Endodermal cell (in vitro differentiated cells): ENCODE data around the gene TLR7. TPM values are rescaled to one million over a fixed set of nuclear protein-coding genes. Genes with fewer than 3 reads are reported as not detected.

Experiments
- DNase-seq: peaks from one replicate; pipeline ENCODE4 v3.0.0-alpha.2; 2017
- H3K27ac ChIP-seq: 2 replicates; pipeline ENCODE4 v1.5.1; 2013; ENCODE audit warnings: mild to moderate bottlenecking, low read depth, low read length, moderate library complexity
- H3K27me3 ChIP-seq: 2 replicates; pipeline ENCODE4 v1.6.1; 2013; ENCODE audit warnings: mild to moderate bottlenecking, low read length, moderate library complexity; ENCODE audit not compliant: insufficient read depth, control insufficient read depth, poor library complexity, severe bottlenecking
- H3K36me3 ChIP-seq: 2 replicates; pipeline ENCODE4 v1.7.0; 2013; ENCODE audit warnings: mild to moderate bottlenecking, low read length, moderate library complexity; ENCODE audit not compliant: control insufficient read depth, insufficient read depth
- H3K4me1 ChIP-seq: one replicate; pipeline ENCODE4 v1.7.0; 2013; ENCODE audit warnings: low read length; ENCODE audit not compliant: control insufficient read depth, insufficient read depth
- H3K4me3 ChIP-seq: 2 replicates; pipeline ENCODE4 v1.5.1; 2013; ENCODE audit warnings: mild to moderate bottlenecking, low read length, moderate library complexity
- H3K9ac ChIP-seq: 2 replicates; pipeline ENCODE4 v1.6.1; 2013; ENCODE audit warnings: mild to moderate bottlenecking, low read length, moderate library complexity; ENCODE audit not compliant: poor library complexity, severe bottlenecking; ENCODE audit errors: extremely low read depth
- H3K9me3 ChIP-seq: 2 replicates; pipeline ENCODE4 v1.6.1; 2013; ENCODE audit warnings: mild to moderate bottlenecking, low read length, moderate library complexity; ENCODE audit not compliant: control insufficient read depth
- H3K27ac Mint-ChIP-seq: 2 replicates; pipeline ENCODE4 v1.8.0; 2020; ENCODE audit warnings: mixed read lengths
- H3K27me3 Mint-ChIP-seq: 2 replicates; pipeline ENCODE4 v1.8.0; 2021; ENCODE audit warnings: mild to moderate bottlenecking, mixed read lengths; ENCODE audit not compliant: insufficient read depth
- H3K36me3 Mint-ChIP-seq: 2 replicates; pipeline ENCODE4 v1.8.0; 2020; ENCODE audit warnings: low read depth, mixed read lengths
- H3K4me1 Mint-ChIP-seq: 2 replicates; pipeline ENCODE4 v1.8.0; 2020; ENCODE audit warnings: mixed read lengths
- H3K4me3 Mint-ChIP-seq: 2 replicates; pipeline ENCODE4 v1.8.0; 2020; ENCODE audit warnings: mild to moderate bottlenecking, moderate library complexity, mixed read lengths
- H3K9me3 Mint-ChIP-seq: 2 replicates; pipeline ENCODE4 v1.8.0; 2020; ENCODE audit warnings: mild to moderate bottlenecking, mixed read lengths
- CTCF ChIP-seq: fragments of 200-600 bp; sonication (generic); conservative IDR thresholded peaks from 2 replicates; pipeline ENCODE4 v1.5.0; 2021; ENCODE audit warnings: antibody characterized with exemption, mild to moderate bottlenecking
- WGBS, 2 experiments: methylation state at CpG; one replicate each; pipeline versions ENCODE4 v1.1.5 to v1.1.7; 2013; ENCODE audit warnings: missing lambda C conversion rate in 2 of 2, mixed read lengths in 1 of 2; ENCODE audit not compliant: insufficient coverage in 1 of 2, insufficient read length in 1 of 2; 5-methylcytosine and 5-hydroxymethylcytosine counted together
- total RNA-seq, 2 donors: library from RNA; stranded (reverse); fragmentation: NEBNext Ultra II Directional in 1 of 2; extraction: Animal tissue kit (Norgen Biotek cat#: 25700) in 1 of 2; gene quantifications; 2 replicates in 1 of 2; 3 replicates in 1 of 2; pipeline ENCODE4 v1.2.1, GENCODE V29; 2021

The TLR7 gene
- total RNA-seq, 2 donors from 2014 or later, result not detected

GRCh38 chrX:12895866-12896265 is 29.0 kb downstream of the TLR7 start:
- no peak for TF ChIP-seq CTCF
- no peaks in the 10 kb centered on the region for H3K4me1 ChIP-seq
- Mint-ChIP-seq H3K27ac (no peak overlapping the region), H3K4me1 (peaks cover 6% of the 10 kb centered on the region), H3K27me3 (no peaks in the 10 kb centered on the region), H3K9me3 (peaks cover 53% of the 10 kb centered on the region), H3K36me3 (no peaks in the 10 kb centered on the region), H3K4me3 (no peak overlapping the region)
- no peak overlapping the region for H3K4me3 ChIP-seq
- no peak overlapping the region for H3K9ac ChIP-seq
- H3K27ac ChIP-seq, result no peak overlapping the region
- no peaks in the 10 kb centered on the region for H3K27me3 ChIP-seq
- no peak for DNase-seq
- H3K36me3 ChIP-seq, result no peaks in the 10 kb centered on the region
- 83% methylated on average over 2 of the region's 2 CpGs; no CpG with 5 or more reads in 1 of the 2 experiments for WGBS, 2 experiments
- no peaks in the 10 kb centered on the region for H3K9me3 ChIP-seq

GRCh38 chrX:12896935-12897334 is 30.1 kb downstream of the TLR7 start:
- 95% methylated on average over 3 of the region's 4 CpGs; no CpG with 5 or more reads in 1 of the 2 experiments for WGBS, 2 experiments
- H3K4me3 Mint-ChIP-seq, result no peak overlapping the region
- no peak overlapping the region for H3K9ac ChIP-seq

GRCh38 chrX:12898073-12898472 is 31.2 kb downstream of the TLR7 start:
- no peak for TF ChIP-seq CTCF
- H3K9me3 ChIP-seq, result no peaks in the 10 kb centered on the region
- Mint-ChIP-seq H3K4me1 (peaks cover 6% of the 10 kb centered on the region), H3K9me3 (peaks cover 64% of the 10 kb centered on the region), H3K27ac (no peak overlapping the region), H3K27me3 (no peaks in the 10 kb centered on the region), H3K36me3 (no peaks in the 10 kb centered on the region), H3K4me3 (no peak overlapping the region)
- DNase-seq, result no peak
- no peak overlapping the region for H3K27ac ChIP-seq
- H3K36me3 ChIP-seq, result no peaks in the 10 kb centered on the region
- WGBS, 2 experiments, result 89 to 97% methylated on average over 3 to 5 of the region's 5 CpGs
- H3K4me3 ChIP-seq, result no peak overlapping the region
- H3K27me3 ChIP-seq, result no peaks in the 10 kb centered on the region
- H3K4me1 ChIP-seq, result no peaks in the 10 kb centered on the region
- no peak overlapping the region for H3K9ac ChIP-seq

More at GRCh38 chrX:12896935-12897334, 30.1 kb downstream of the TLR7 start:
- H3K27ac Mint-ChIP-seq, result no peak overlapping the region
- no peak for DNase-seq
- Histone ChIP-seq H3K9me3 (no peaks in the 10 kb centered on the region), H3K4me3 (no peak overlapping the region), H3K27me3 (no peaks in the 10 kb centered on the region), H3K27ac (no peak overlapping the region), H3K36me3 (no peaks in the 10 kb centered on the region), H3K4me1 (no peaks in the 10 kb centered on the region)
- H3K9me3 Mint-ChIP-seq, result peaks cover 56% of the 10 kb centered on the region
- H3K27me3 Mint-ChIP-seq, result no peaks in the 10 kb centered on the region
- TF ChIP-seq CTCF, result no peak
- peaks cover 6% of the 10 kb centered on the region for H3K4me1 Mint-ChIP-seq
- H3K36me3 Mint-ChIP-seq, result no peaks in the 10 kb centered on the region
